ENCODE results near the gene TSR2.
"Not testable (repeated sequence)": the region's sequence is repeated elsewhere in the genome, so short reads cannot be mapped to it uniquely, and the experiment has no call there.

Gene TSR2

DNA sequence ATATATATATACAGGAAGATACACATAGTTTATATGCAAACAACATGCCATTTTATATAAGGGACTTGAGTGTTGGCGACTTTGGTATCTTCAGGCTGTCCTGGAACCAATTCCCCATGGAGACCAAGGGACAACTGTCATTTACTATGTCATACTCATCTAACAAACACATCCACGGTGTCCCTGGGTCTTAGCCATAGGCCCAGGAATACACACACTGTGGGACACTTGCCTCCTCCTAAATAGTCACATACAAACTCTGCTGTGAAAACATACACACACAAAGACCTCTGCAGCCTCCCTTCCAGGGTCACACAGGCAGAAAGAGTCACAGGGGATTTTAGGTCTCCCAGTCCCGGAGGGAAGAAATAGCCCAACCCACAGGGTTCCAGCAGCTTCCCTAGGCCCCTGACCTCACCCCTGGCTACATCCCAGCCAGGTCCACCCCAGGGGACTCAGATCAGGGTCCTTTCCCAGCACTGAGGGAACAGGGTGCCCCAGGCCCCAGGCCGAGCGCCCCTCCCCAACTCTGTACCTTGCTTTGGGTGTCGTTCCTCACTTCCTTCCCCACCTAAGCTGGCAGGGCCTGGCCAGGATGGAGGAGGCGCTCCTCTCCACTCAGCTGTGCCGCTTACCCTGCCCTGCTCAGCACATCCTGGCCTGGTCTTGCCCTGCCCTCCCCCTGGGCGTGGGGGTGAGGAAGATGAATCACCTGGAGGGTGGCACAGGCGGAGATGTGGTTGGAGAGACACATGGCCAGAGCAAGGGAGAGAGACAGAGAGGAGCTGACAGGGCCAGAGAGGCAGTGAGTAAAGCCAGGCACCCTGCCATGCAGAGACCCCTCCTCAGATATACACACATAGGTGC, 34.0 kb downstream of the TSR2 start:
- no peak for DNase-seq (ENCODE audit: low read depth in 2 of 2)

DNA sequence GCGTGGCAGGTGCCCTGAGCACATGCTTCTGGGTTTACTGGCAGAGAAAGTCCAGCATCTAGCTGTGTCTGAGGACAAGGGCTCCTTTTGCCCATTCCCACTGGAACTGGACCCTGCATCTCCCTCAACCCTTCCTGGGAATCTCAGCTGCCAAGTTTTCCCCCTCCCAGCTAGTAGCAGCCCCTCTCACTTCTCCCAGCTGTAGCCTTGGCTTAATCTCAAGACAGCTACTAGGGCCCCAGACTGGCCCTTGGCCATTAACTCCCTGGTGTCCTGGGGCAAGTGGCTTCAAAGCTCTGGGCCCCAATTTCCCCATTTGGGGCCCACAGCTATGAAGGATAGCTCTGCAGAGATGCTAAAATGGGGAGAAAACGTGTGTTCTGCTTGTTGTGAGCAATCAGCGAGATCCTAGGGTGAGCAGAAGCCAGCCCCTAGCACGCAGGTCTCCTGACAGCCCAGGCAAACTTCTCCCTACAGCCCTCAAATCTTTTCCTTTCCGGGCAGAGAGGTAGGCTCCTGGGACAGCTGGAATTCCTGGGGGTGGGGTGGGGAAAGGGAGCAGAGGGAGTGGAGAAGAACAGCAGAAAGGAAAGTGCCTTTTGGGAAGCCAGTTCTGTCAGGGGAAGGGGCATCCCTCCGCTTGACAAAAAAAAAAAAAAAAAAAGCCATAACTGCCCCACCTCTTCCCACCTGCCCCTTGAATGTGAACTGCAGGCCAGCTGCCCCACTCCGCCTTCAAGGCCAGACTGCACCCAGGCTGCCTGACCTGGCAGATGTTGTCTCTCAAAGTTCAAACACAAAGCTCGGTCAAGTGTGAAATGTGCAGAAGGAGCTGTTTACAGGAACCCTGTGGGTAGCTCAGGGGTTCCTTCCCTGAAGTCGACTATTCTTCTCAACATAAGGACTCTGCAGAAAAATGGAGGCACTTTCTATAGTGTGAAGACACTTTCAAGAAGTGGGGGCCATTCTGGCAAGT, 39.2 kb downstream of the TSR2 start:
- no peak for DNase-seq (ENCODE audit: low read depth in 2 of 2)

DNA sequence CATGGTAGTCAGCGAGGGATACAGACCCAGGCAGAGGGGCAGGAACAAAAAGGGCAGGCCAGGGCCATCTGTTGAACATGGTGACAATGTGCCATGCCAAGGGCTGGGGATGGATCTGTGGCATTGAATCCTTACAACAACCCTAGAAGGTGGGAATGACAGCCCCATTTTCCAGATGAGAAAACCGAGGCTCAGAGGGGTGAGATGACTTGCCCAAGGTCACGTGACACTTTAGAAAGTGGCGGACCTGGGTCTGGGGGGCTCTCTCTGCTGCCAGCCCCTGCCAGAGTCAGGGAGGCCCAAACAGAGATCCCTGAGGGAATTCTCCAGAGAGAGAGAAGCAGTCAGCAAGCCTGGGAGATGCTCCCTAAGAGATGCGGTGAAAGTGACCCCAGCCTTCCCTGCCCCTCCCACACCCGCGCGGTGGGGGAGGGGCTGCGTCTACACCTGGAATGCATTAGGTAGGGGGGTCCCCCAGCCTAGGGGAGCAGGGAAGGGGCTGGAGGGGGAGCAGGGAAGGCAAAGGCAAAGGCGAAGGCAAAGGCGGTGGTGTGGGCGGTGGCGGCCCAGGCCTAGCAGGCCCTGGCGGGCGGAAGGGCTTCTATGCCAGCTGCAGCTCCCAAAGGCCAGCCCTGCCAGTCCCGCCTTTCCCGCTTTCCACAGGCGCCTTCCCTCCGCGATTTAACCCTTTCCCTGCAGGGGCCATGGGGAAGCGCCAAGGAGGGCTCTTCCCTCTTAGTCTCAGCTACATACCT, 42.8 kb downstream of the TSR2 start:
- no peak for DNase-seq (ENCODE audit: low read depth in 2 of 2)

DNA sequence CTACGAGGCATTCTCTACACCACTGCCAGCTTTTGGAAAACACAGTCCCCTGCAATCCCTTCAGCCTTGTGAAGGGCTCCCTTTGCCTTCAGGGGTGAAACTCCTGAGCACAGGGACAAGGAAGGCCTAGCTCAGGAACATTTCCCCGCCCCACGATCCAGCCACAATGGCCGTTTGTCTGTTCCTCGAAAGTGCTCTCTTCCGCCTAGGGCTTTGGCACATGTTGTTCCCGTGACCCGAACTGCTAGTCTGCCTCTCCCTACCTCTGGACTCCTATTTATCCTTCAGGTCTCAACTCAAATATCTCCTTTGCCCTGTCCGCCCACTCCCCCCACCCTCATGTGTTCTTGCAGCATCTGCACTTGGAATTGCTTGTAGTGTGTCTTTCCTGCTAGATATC, 43.7 kb downstream of the TSR2 start:
- no peak for DNase-seq (ENCODE audit: low read depth in 2 of 2)

DNA sequence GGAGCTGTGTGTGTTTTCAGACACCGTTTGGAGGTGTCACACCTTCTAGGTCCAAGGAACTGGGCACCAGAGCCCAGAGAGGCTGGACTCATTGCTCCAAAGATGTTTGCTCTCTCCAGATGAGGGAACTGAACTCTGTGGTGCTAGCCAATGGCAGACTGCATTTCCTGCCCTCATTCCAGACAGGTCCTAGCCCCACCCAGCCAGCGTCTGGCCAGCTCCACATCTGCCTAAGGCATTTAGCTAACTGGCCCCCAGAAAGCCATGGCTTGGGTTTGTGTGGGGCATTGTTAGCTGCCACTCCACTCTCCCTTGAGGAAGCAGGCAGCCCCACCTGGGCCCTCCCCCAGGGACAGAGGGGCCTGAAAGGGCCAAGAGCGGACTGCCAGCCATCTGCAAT, 44.5 kb downstream of the TSR2 start:
- DNase-seq (ENCODE audit: low read depth in 2 of 2): no peak

DNA sequence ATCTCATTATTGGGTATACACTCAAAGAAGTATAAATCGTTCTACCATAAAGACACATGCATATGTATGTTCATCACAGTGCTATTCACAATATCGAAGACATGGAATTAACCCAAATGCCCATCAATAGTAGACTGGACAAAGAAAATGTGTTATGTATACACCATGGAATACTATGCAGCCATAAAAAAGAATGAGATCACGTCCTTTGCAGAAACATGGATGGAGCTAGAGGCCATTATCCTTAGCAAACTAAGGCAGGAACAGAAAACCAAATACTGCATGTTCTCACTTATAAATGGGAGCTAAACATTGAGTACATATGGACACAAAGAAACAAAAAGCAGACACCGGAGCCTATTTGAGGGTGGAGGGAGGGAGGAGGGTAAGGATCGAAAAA, 49.6 kb downstream of the TSR2 start:
- DNase-seq (ENCODE audit: low read depth in 2 of 2): not testable (repeated sequence)

DNA sequence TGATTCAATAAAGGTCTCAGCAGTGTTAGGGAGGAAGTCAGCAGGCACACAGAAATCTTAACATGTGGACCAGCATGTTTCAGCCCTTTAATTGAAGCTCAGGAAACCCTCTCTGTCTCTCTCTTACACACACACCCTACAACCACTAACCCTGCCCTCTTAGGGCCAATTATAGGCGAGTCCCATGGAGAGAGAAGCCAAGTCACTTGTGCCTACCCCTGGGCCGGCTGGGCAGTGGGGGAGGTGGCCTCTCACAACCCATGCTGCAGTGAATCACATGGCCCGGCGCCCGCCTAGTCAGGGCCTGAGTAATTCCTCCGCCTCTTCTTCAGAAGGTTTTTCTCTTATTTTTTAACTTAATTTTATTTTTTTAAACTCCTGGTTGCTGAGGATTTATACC, 52.1 kb downstream of the TSR2 start:
- no peak for DNase-seq (ENCODE audit: low read depth in 2 of 2)

DNA sequence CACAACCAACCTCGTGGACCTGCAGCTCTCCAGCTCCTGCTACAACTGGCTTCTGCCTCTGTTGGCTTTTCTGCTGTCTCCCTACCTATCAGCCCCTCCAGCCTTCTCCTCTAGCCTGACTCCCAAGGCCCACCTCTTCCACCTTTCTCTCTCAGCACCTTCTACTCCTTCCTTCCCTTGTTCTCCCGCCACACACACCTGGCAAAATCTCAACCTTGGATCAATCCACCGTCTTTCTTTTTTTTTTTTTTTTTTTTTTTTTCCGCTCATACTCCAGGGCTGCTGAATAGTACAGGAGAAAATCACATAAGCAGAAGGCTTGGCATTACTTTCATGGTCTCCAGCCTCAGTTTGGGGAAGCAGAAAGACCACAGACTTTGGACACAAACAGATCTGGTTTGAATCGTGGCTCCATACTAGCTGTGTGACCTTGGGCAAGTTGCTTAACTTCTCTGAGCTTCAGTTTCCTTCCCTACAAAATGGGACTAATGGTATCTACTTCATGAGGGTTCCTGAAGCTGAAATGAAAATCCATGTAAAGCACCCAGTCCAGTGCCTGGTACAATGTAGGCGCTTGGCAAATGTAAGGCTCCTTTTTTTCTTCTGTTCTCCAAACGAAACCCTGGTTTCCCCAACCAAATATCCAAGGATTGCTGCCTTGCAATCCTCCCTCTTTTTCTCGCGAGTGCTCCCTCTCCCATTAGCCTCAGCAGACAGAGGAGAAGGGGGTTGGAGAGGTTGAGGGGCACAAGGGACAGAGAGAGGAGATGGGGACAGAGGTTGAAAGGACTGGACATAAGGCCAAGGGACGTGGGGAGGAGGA, 54.2 kb downstream of the TSR2 start:
- DNase-seq (ENCODE audit: low read depth in 2 of 2): no peak
